ENCODE results near the gene SYNJ2. TPM values are rescaled to one million over a fixed set of nuclear protein-coding genes. Genes with fewer than 3 reads are reported as not detected.

Gene SYNJ2
- total RNA-seq, 1 experiment from 2014 or later: 70.0 TPM

- CTCF ChIA-PET: no interaction called here
Measured at GRCh38 chr6:158125271-158125670, 143.6 kb downstream of the SYNJ2 start.

GRCh38 chr6:158131926-158132325 is 150.3 kb downstream of the SYNJ2 start:
- ATAC-seq (peak; percentile 96), DNase-seq (ENCODE audit: low read depth, low spot score) (no peak)
- CTCF ChIA-PET: interaction anchor here (0.9 kb wide), 1 partner anchor 9 kb away, joined by 6 read pairs; no protein-coding TSS in a partner anchor
- intact Hi-C loops (cut with micrococcal nuclease; ENCODE audit: unreplicated experiment): no loop called here
- Histone ChIP-seq H3K9me3 (ENCODE audit: control insufficient read depth, insufficient read depth, low read depth, low read length) (no peaks in the 10 kb centered on the region), H3K27me3 (ENCODE audit: control insufficient read depth, insufficient read depth, low read length) (no peaks in the 10 kb centered on the region), H3K27ac (ENCODE audit: low read length) (no peak overlapping the region), H3K4me1 (ENCODE audit: control insufficient read depth, insufficient read depth, low read length) (no peaks in the 10 kb centered on the region), H3K4me3 (ENCODE audit: low read depth in 2 of 2, low read length in 2 of 2) (no peak overlapping the region), H3K36me3 (ENCODE audit: control insufficient read depth, insufficient read depth, low read length) (no peaks in the 10 kb centered on the region)
- TF ChIP-seq CTCF (IDR thresholded peaks at IDR 0.05): peak; percentile 70
- TF ChIP-seq POLR2AphosphoS5 (IDR thresholded peaks at IDR 0.05; ENCODE audit: low read depth, low read length): no peak
- POLR2A ChIA-PET: no interaction called here
- BruUV-seq (replicated peaks): no TSS peak
- in situ Hi-C loops (cut with HindIII; ENCODE audit: low pct_unique_long_range_greater_than_20kb, low sequenced_read_pairs): no loop called here

More at GRCh38 chr6:158125271-158125670, 143.6 kb downstream of the SYNJ2 start:
- intact Hi-C loops (cut with micrococcal nuclease; ENCODE audit: unreplicated experiment) (no loop called here), in situ Hi-C loops (cut with HindIII; ENCODE audit: low pct_unique_long_range_greater_than_20kb, low sequenced_read_pairs) (no loop called here)
- no peak for ATAC-seq
- POLR2A ChIA-PET: no interaction called here
- Histone ChIP-seq H3K9me3 (ENCODE audit: control insufficient read depth, insufficient read depth, low read depth, low read length) (no peaks in the 10 kb centered on the region), H3K27ac (ENCODE audit: low read length) (no peak overlapping the region), H3K27me3 (ENCODE audit: control insufficient read depth, insufficient read depth, low read length) (no peaks in the 10 kb centered on the region), H3K4me3 (ENCODE audit: low read depth in 2 of 2, low read length in 2 of 2) (no peak overlapping the region), H3K36me3 (ENCODE audit: control insufficient read depth, insufficient read depth, low read length) (no peaks in the 10 kb centered on the region), H3K4me1 (ENCODE audit: control insufficient read depth, insufficient read depth, low read length) (no peaks in the 10 kb centered on the region)
- TF ChIP-seq TCF7L2 (IDR thresholded peaks at IDR 0.05; ENCODE audit: low read depth, low read length) (no peak), REST (IDR thresholded peaks at IDR 0.05; ENCODE audit: insufficient read depth in 1 of 2, low read depth in 2 of 2, low read length in 1 of 2) (no peak), SIN3A (IDR thresholded peaks at IDR 0.05; ENCODE audit: borderline replicate concordance, insufficient read depth, low read depth, low read length) (no peak), POLR2AphosphoS5 (IDR thresholded peaks at IDR 0.05; ENCODE audit: low read depth, low read length) (no peak), CTCF (IDR thresholded peaks at IDR 0.05) (no peak)
- BruUV-seq (replicated peaks): no TSS peak
- DNase-seq (ENCODE audit: low read depth, low spot score): no peak
